Tibial nerve (tissue), 4 donors: Measurements from ENCODE around the gene MAGEC3.

Experiments
- CTCF ChIP-seq, 5 experiments: fragments of 200-600 bp in 3 of 5; fragments of 450-650 bp in 2 of 5; sonication (generic) in 3 of 5; IDR thresholded peaks; one replicate each; pipeline ENCODE4 v1.5.1; 2016 to 2019; ENCODE audit warnings: antibody characterized with exemption in 5 of 5, mild to moderate bottlenecking in 3 of 5, moderate library complexity in 2 of 5
- EP300 ChIP-seq, 2 donors: sonication (generic); formaldehyde crosslinking; IDR thresholded peaks; one replicate each; pipeline ENCODE4 v1.6.1; 2017; ENCODE audit warnings: antibody characterized with exemption in 2 of 2, mild to moderate bottlenecking in 1 of 2

- TF ChIP-seq CTCF (IDR thresholded peaks at IDR 0.05) (no peak), EP300 (IDR thresholded peaks at IDR 0.05) (no peak)
Observed at GRCh38 chrX:141936080-141936479, 98.0 kb downstream of the MAGEC3 start.
